ENCODE data around the gene SRP72. TPM values are rescaled to one million over a fixed set of nuclear protein-coding genes. Genes with fewer than 3 reads are reported as not detected.

Gene SRP72
- total and polyA plus RNA-seq, 2 of the 4 experiments (the other 2 are of a cell fraction): 73.8 to 123 TPM

DNA sequence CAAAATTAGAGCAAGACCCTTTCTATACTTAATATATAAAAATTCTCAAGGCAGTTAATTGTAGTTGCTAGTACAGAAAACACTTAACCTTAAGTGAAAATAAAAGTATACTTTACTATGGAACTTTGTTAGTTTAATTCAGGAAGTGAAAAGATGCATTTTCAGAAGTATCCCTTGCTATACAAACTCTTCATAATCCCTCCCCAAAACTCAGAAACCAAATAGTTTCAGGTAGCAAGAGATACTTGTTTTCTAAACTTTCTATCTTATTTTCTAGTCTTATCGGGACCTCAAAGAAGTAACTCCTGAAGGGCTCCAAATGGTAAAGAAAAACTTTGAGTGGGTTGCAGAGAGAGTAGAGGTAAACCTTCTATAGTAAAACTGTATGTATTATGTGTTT, 17.1 kb upstream of the SRP72 start:
- DNase-seq (no peak), ATAC-seq (ENCODE audit: low read depth) (no peak)
- no peak overlapping the region for H4K91ac ChIP-seq (ENCODE audit: insufficient read depth, low read depth, low read length)
- no peaks in the 10 kb centered on the region for H3K4me1 ChIP-seq (ENCODE audit: control insufficient read depth, insufficient read depth, low read length)
- intact Hi-C loops (cut with micrococcal nuclease): no loop called here
- no peak overlapping the region for H3K27ac ChIP-seq (ENCODE audit: insufficient read depth, low read length)
- dilution Hi-C loops (cut with HindIII; ENCODE audit: low sequenced_read_pairs, unreplicated experiment): no loop called here
- H3K79me1 ChIP-seq (ENCODE audit: low read depth in 1 of 2, low read length in 2 of 2): peaks cover 12 to 16% of the 10 kb centered on the region in 2 experiments
- H3K18ac ChIP-seq (ENCODE audit: low read depth, low read length): no peak overlapping the region
- H2AFZ ChIP-seq (replicated peaks; ENCODE audit: low read length, poor library complexity): no peak overlapping the region
- no peaks in the 10 kb centered on the region for H4K20me1 ChIP-seq (ENCODE audit: insufficient read depth, low read length)
- H3K9me3 ChIP-seq (ENCODE audit: control insufficient read depth, insufficient read depth, low read length): no peaks in the 10 kb centered on the region
- ChIA-PET CTCF (interaction anchor here (0.6 kb wide), 2 partner anchors 386 to 419 kb away, joined by 3 to 4 read pairs; no protein-coding TSS in a partner anchor), POLR2A (ENCODE audit: unreplicated experiment) (no interaction called here)
- no peak for TF ChIP-seq FOS (IDR thresholded peaks at IDR 0.05; ENCODE audit: low read depth, low read length)
- no peak for TF ChIP-seq RCOR1 (IDR thresholded peaks at IDR 0.05; ENCODE audit: insufficient replicate concordance, low read length)
- TF ChIP-seq SMC3 (IDR thresholded peaks at IDR 0.05; ENCODE audit: low read depth, low read length): no peak
- TF ChIP-seq, protein P1, sequence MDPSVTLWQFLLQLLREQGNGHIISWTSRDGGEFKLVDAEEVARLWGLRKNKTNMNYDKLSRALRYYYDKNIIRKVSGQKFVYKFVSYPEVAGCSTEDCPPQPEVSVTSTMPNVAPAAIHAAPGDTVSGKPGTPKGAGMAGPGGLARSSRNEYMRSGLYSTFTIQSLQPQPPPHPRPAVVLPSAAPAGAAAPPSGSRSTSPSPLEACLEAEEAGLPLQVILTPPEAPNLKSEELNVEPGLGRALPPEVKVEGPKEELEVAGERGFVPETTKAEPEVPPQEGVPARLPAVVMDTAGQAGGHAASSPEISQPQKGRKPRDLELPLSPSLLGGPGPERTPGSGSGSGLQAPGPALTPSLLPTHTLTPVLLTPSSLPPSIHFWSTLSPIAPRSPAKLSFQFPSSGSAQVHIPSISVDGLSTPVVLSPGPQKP (IDR thresholded peaks at IDR 0.05; ENCODE audit: borderline replicate concordance, low read depth, low read length): no peak
- TF ChIP-seq NFE2L2 (IDR thresholded peaks at IDR 0.05; ENCODE audit: low read depth, low read length): no peak
- TF ChIP-seq, protein P2, sequence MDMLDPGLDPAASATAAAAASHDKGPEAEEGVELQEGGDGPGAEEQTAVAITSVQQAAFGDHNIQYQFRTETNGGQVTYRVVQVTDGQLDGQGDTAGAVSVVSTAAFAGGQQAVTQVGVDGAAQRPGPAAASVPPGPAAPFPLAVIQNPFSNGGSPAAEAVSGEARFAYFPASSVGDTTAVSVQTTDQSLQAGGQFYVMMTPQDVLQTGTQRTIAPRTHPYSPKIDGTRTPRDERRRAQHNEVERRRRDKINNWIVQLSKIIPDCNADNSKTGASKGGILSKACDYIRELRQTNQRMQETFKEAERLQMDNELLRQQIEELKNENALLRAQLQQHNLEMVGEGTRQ (IDR thresholded peaks at IDR 0.05; ENCODE audit: low read depth, low read length): no peak
- no peak for TF ChIP-seq MXI1 (IDR thresholded peaks at IDR 0.05; ENCODE audit: borderline replicate concordance, low read depth, low read length)
- no peak for TF ChIP-seq MAFK (IDR thresholded peaks at IDR 0.05; ENCODE audit: low read depth, low read length)
- TF ChIP-seq CHD1 (IDR thresholded peaks at IDR 0.05; ENCODE audit: low read depth, low read length): no peak
- no peak for TF ChIP-seq CEBPB (IDR thresholded peaks at IDR 0.05; ENCODE audit: low read depth, low read length)
- TF ChIP-seq BHLHE40 (IDR thresholded peaks at IDR 0.05; ENCODE audit: low read depth, low read length): no peak
- no peak for TF ChIP-seq POLR2A (IDR thresholded peaks at IDR 0.05; ENCODE audit: low read depth, low read length)
- no peak for TF ChIP-seq MAZ (IDR thresholded peaks at IDR 0.05; ENCODE audit: borderline replicate concordance, low read depth, low read length)
- TF ChIP-seq, protein P3, sequence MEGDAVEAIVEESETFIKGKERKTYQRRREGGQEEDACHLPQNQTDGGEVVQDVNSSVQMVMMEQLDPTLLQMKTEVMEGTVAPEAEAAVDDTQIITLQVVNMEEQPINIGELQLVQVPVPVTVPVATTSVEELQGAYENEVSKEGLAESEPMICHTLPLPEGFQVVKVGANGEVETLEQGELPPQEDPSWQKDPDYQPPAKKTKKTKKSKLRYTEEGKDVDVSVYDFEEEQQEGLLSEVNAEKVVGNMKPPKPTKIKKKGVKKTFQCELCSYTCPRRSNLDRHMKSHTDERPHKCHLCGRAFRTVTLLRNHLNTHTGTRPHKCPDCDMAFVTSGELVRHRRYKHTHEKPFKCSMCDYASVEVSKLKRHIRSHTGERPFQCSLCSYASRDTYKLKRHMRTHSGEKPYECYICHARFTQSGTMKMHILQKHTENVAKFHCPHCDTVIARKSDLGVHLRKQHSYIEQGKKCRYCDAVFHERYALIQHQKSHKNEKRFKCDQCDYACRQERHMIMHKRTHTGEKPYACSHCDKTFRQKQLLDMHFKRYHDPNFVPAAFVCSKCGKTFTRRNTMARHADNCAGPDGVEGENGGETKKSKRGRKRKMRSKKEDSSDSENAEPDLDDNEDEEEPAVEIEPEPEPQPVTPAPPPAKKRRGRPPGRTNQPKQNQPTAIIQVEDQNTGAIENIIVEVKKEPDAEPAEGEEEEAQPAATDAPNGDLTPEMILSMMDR (conservative IDR thresholded peaks at IDR 0.05; ENCODE audit: low read depth, low read length): no peak
- TF ChIP-seq RAD21 (IDR thresholded peaks at IDR 0.05; ENCODE audit: low read length): no peak
- no peak for TF ChIP-seq RFX5 (IDR thresholded peaks at IDR 0.05; ENCODE audit: low read depth, low read length)
- no peaks in the 10 kb centered on the region for H3K27me3 ChIP-seq (ENCODE audit: control insufficient read depth, insufficient read depth, low read length)
- H3K9ac ChIP-seq (ENCODE audit: low read depth, low read length): no peak overlapping the region
- no TSS peak for BruUV-seq (replicated peaks)
- H2BK15ac ChIP-seq (ENCODE audit: low read depth, low read length): no peak overlapping the region
- no peak overlapping the region for H3K4me2 ChIP-seq (ENCODE audit: low read depth, low read length)
- H2BK120ac ChIP-seq (ENCODE audit: low read depth, low read length): no peak overlapping the region
- H3K9me1 ChIP-seq (ENCODE audit: insufficient read depth, low read length): no peaks in the 10 kb centered on the region
- no peak overlapping the region for H3K14ac ChIP-seq (replicated peaks; ENCODE audit: low read depth, low read length)
- no peak overlapping the region for H4K8ac ChIP-seq (ENCODE audit: low read depth in 2 of 2, low read length in 2 of 2)
- H3K23ac ChIP-seq (ENCODE audit: low read depth, low read length): no peak overlapping the region
- in situ Hi-C loops (cut with MboI; ENCODE audit: low sequenced_read_pairs): no loop called here
- H3K56ac ChIP-seq (ENCODE audit: extremely low read depth, insufficient read depth, low read length): no peak overlapping the region
- peaks cover 13% of the 10 kb centered on the region for H3K36me3 ChIP-seq (ENCODE audit: control insufficient read depth, insufficient read depth, low read length)
- WGBS, 2 experiments (ENCODE audit: extremely low coverage in 2 of 2, insufficient read length in 1 of 2): no CpG with 5 or more reads among the region's 1 CpG
- H2AK5ac ChIP-seq (ENCODE audit: low read depth, low read length): no peak overlapping the region
- H3K4me3 ChIP-seq (ENCODE audit: insufficient read depth, low read depth, low read length): no peak overlapping the region
- H2BK20ac ChIP-seq (ENCODE audit: low read depth, low read length): no peak overlapping the region
- no peak overlapping the region for H2BK5ac ChIP-seq (ENCODE audit: low read depth, low read length, poor library complexity, severe bottlenecking)
- no peak overlapping the region for H4K5ac ChIP-seq (ENCODE audit: low read depth, low read length)
- no peak overlapping the region for H3K4ac ChIP-seq (ENCODE audit: low read depth, low read length)
- H2AK9ac ChIP-seq (replicated peaks; ENCODE audit: low read depth, low read length, poor library complexity): no peak overlapping the region

Data from IMR-90 (cell line).